Astrocyte (in vitro differentiated cells and primary cell): Measurements from ENCODE around the gene HES6.

ENCODE experiments used
- EZH2 ChIP-seq: IDR thresholded peaks from 2 replicates; pipeline ENCODE4 v1.6.1; 2012; ENCODE audit warnings: mild to moderate bottlenecking, low read length, inconsistent platforms; ENCODE audit not compliant: insufficient read depth
- TF ChIP-seq, protein P1 (sequence below): IDR thresholded peaks from 2 replicates; pipeline ENCODE4 v1.5.1; 2011; ENCODE audit warnings: low read depth, mild to moderate bottlenecking, inconsistent platforms, low read length, moderate library complexity; ENCODE audit not compliant: insufficient read depth

- TF ChIP-seq, protein P1, sequence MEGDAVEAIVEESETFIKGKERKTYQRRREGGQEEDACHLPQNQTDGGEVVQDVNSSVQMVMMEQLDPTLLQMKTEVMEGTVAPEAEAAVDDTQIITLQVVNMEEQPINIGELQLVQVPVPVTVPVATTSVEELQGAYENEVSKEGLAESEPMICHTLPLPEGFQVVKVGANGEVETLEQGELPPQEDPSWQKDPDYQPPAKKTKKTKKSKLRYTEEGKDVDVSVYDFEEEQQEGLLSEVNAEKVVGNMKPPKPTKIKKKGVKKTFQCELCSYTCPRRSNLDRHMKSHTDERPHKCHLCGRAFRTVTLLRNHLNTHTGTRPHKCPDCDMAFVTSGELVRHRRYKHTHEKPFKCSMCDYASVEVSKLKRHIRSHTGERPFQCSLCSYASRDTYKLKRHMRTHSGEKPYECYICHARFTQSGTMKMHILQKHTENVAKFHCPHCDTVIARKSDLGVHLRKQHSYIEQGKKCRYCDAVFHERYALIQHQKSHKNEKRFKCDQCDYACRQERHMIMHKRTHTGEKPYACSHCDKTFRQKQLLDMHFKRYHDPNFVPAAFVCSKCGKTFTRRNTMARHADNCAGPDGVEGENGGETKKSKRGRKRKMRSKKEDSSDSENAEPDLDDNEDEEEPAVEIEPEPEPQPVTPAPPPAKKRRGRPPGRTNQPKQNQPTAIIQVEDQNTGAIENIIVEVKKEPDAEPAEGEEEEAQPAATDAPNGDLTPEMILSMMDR, result no peak
- TF ChIP-seq EZH2, result no peak
These were observed 11.1 kb downstream of the HES6 start for GRCh38 chr2:238228700-238229099.
